HUES64 (cell line): ENCODE results near the gene RGN. TPM values are rescaled to one million over a fixed set of nuclear protein-coding genes. Genes with fewer than 3 reads are reported as not detected.

Experiments
- H3K27ac ChIP-seq: 2 replicates; pipeline ENCODE4 v1.7.0; 2013; ENCODE audit warnings: low read depth, low read length, inconsistent platforms
- H3K27me3 ChIP-seq: 2 replicates; pipeline ENCODE4 v1.6.1; 2013; ENCODE audit warnings: mild to moderate bottlenecking, low read length; ENCODE audit not compliant: insufficient read depth
- H3K36me3 ChIP-seq: 2 replicates; pipeline ENCODE4 v1.6.1; 2013; ENCODE audit warnings: mild to moderate bottlenecking, low read length; ENCODE audit not compliant: insufficient read depth
- H3K4me1 ChIP-seq: 2 replicates; pipeline ENCODE4 v1.6.1; 2013; ENCODE audit warnings: mild to moderate bottlenecking, low read length, moderate library complexity; ENCODE audit not compliant: insufficient read depth
- H3K4me3 ChIP-seq: 2 replicates; pipeline ENCODE4 v1.5.1; 2013; ENCODE audit warnings: mild to moderate bottlenecking, low read length, moderate library complexity
- H3K9ac ChIP-seq: 2 replicates; pipeline ENCODE4 v1.6.1; 2013; ENCODE audit warnings: mild to moderate bottlenecking, low read depth, low read length
- H3K9me3 ChIP-seq: 2 replicates; pipeline ENCODE4 v1.6.1; 2013; ENCODE audit warnings: low read depth, low read length; ENCODE audit not compliant: insufficient read depth
- WGBS: fragments of 150-250, 120-280 bp; methylation state at CpG from one replicate; pipeline ENCODE4 v1.1.7; 2013; ENCODE audit warnings: missing lambda C conversion rate; 5-methylcytosine and 5-hydroxymethylcytosine counted together
- polyA plus RNA-seq, 2 experiments: library from polyadenylated mRNA; stranded (reverse); fragments of 50-300 nt; gene quantifications; one replicate each; pipeline ENCODE4 v1.2.3, GENCODE V29; 2013

RGN gene
- 0.80 TPM for polyA plus RNA-seq (2013, experiment 1 of 2)
- polyA plus RNA-seq (2013, experiment 2 of 2) = 1.0 TPM

DNA sequence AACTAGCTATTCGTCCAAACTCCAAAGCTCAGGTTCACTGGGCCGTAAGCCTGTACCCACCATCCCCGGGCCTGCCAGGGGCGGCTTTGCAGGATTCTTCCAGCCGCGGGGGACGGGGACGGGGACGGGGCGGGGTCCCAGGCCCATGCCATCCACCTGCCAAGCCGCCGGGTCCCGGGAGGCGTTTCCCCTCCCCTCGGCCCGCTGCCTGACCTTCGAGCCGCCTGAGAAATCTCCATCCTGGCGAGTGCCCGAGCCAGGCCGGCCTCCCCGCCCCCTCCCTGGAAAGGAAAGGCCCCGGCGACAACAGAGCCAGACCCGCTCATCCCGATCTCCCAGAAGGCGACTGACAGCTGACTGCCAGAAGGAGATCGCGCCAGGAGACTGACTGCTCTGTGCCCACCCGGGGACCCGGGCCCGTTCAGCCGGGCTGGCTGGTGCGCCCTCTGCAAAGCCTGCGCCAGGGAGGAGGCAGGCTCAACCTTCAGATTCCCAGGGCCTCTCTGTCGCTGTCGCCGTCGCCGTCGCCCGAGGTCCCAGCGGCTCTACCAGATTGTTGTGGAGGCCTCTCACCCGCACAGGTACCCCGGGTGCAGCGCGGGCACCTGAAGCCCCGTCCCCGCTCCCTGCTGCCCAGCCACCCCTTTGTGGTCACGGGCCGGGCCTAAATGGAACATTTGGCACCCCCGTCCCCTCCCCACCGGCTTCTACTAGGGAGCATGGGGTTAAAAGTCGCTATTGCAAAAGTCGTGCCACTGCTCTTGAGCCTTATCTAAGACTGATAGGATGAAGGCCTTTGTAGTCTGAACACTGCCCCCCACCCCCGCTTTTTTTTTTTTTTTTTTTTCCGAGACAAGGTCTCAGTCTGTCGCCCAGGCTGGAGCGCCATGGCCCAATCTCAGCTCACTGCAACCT is at the start of gene RGN:
TSS of gene RGN (plus strand) at position 315 of the 915 bp plus-strand sequence. CDS start 2,702 bp downstream, outside the sequence.
- Histone ChIP-seq H3K9ac (no peak within 1 kb of the TSS), H3K4me1 (no peaks in the 10 kb centered on the region), H3K36me3 (no peaks in the 10 kb centered on the region), H3K27me3 (no peaks in the 10 kb centered on the region), H3K27ac (no peak within 1 kb of the TSS), H3K4me3 (peak within 1 kb of the TSS; percentile 44), H3K9me3 (no peaks in the 10 kb centered on the region)
- 19% methylated on average over 57 of the region's 59 CpGs for WGBS

DNA sequence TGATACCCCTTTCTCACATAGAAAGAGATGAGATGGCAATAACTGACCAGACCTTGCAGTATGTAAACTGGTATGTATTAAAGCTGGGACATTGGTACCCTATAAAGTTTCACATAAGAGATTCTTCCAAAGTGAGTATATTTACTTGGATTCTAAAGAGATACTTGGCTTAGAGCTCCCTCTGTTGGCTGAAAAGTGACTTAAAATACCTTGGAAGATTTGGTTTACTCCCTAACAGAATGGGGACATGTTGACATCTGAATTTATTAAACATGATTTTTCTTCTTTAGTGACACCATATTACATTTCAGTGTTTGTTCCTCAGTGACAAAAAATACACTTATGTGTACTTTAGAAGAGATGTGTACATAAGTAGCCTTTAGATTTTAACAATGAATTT is 47.9 kb upstream of the RGN start:
- no peaks in the 10 kb centered on the region for H3K27me3 ChIP-seq
- H3K4me1 ChIP-seq = no peaks in the 10 kb centered on the region
- H3K27ac ChIP-seq = no peak overlapping the region
- no peak overlapping the region for H3K9ac ChIP-seq
- H3K4me3 ChIP-seq = no peak overlapping the region
- no peaks in the 10 kb centered on the region for H3K9me3 ChIP-seq
- peaks cover 19% of the 10 kb centered on the region for H3K36me3 ChIP-seq

DNA sequence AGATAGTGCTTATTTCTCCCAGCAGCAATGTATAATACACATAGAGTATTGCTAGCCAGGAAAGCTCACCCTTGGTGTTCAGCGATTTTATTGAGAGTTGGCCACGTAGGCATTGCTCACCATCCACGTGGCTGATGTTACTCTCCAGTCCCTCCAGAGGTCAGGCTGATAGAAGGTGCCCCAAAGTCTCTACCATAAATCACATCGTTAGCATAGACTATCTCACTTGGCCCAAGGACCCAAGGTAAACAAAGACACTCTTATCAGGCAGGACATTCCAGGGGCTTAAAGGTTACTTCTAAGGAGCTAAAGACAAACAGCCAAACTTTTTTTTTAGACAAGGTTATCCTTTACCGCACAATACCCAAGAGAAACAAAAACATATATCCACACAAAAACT is 30.3 kb upstream of the RGN start:
- Histone ChIP-seq H3K27me3 (no peaks in the 10 kb centered on the region), H3K4me1 (no peaks in the 10 kb centered on the region), H3K9ac (no peak overlapping the region), H3K4me3 (no peak overlapping the region), H3K9me3 (no peaks in the 10 kb centered on the region), H3K36me3 (peaks cover 2% of the 10 kb centered on the region; the same call in 1 of the 2 replicates), H3K27ac (no peak overlapping the region)
- WGBS = 88% methylated on average over 5 of the region's 5 CpGs

- H3K36me3 ChIP-seq = peaks cover 47% of the 10 kb centered on the region
- no peaks in the 10 kb centered on the region for H3K9me3 ChIP-seq
- no peak overlapping the region for H3K27ac ChIP-seq
- H3K27me3 ChIP-seq = no peaks in the 10 kb centered on the region
- WGBS = no CpG with 5 or more reads among the region's 1 CpG
- no peak overlapping the region for H3K4me3 ChIP-seq
- no peaks in the 10 kb centered on the region for H3K4me1 ChIP-seq
- H3K9ac ChIP-seq = no peak overlapping the region
Measured at GRCh38 chrX:47059142-47059874, 18.9 kb upstream of the RGN start.

DNA sequence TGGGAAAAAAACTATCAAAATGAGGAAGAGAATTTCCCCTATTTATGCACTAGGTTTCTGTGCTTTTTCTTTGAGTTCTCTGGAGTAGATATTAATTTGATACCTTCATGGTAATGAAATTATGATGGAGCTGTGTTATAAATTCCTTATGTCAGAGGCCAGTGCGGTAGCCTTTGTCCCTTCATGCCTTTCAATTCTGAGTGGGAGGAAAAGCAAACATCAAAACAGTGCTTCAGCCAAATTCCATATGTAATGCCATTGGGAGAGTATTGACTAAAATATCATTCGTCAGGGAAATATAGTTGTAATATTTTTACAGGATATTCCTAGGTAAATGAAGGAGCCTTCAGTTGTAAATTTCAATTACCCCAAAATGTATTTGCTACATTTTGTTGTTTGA is 17.5 kb upstream of the RGN start:
- no peaks in the 10 kb centered on the region for H3K27me3 ChIP-seq
- no peak overlapping the region for H3K4me3 ChIP-seq
- no peaks in the 10 kb centered on the region for H3K4me1 ChIP-seq
- H3K27ac ChIP-seq = no peak overlapping the region
- no peak overlapping the region for H3K9ac ChIP-seq
- WGBS = 100% methylated on average over 1 of the region's 2 CpGs
- no peaks in the 10 kb centered on the region for H3K9me3 ChIP-seq
- peaks cover 35% of the 10 kb centered on the region for H3K36me3 ChIP-seq

DNA sequence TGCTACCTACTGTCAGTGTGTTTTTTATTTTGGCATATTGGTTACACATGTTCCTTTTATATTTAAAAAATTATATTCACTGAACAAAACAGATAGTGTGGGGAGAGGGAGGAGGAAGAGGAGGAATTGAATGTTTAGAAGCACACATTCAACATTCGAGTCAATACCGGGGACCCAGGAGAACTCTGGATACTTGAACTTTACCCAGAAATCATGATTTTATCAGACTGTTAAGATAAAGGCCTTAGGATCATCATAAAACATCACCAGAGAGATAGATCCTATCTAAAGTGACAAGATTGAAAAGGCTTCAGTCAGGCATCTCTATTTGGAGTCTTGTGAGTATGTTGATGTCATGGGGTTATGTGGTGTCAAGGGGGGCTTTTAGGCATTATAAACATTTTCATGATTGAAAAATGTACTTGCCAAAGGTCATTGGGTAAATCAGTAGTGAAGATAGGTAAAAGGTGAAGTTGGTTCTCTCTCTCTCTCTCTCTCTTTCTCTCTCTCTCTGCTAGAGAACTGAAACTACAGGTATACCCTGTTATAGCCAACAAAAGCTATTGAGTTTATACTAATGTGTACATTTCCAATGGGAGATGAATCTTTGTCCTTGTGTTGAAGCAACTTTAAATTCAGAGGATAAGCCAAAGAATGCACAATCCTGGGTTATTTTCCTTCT is 16.9 kb upstream of the RGN start:
- no peak overlapping the region for H3K9ac ChIP-seq
- H3K9me3 ChIP-seq = no peaks in the 10 kb centered on the region
- no peaks in the 10 kb centered on the region for H3K27me3 ChIP-seq
- no peak overlapping the region for H3K27ac ChIP-seq
- H3K4me3 ChIP-seq = no peak overlapping the region
- WGBS = 87% methylated on average over 2 of the region's 2 CpGs
- H3K36me3 ChIP-seq = peaks cover 29% of the 10 kb centered on the region
- no peaks in the 10 kb centered on the region for H3K4me1 ChIP-seq

- H3K4me3 ChIP-seq = no peak overlapping the region
- no peaks in the 10 kb centered on the region for H3K27me3 ChIP-seq
- H3K9me3 ChIP-seq = no peaks in the 10 kb centered on the region
- peaks cover 12% of the 10 kb centered on the region for H3K36me3 ChIP-seq
- no peaks in the 10 kb centered on the region for H3K4me1 ChIP-seq
- H3K27ac ChIP-seq = no peak overlapping the region
- H3K9ac ChIP-seq = no peak overlapping the region
- WGBS = 93% methylated on average over 2 of the region's 2 CpGs
Measured at GRCh38 chrX:47063179-47063578, 15.1 kb upstream of the RGN start.

GRCh38 chrX:47068214-47068613 is 10.0 kb upstream of the RGN start:
- no peaks in the 10 kb centered on the region for H3K36me3 ChIP-seq
- H3K9me3 ChIP-seq = no peaks in the 10 kb centered on the region
- WGBS = 92% methylated on average over 3 of the region's 3 CpGs
- H3K4me3 ChIP-seq = no peak overlapping the region
- no peak overlapping the region for H3K27ac ChIP-seq
- no peaks in the 10 kb centered on the region for H3K27me3 ChIP-seq
- H3K9ac ChIP-seq = no peak overlapping the region
- no peaks in the 10 kb centered on the region for H3K4me1 ChIP-seq

GRCh38 chrX:47068720-47069119 is 9.5 kb upstream of the RGN start:
- Histone ChIP-seq H3K9me3 (no peaks in the 10 kb centered on the region), H3K4me3 (no peak overlapping the region), H3K27ac (no peak overlapping the region), H3K27me3 (no peaks in the 10 kb centered on the region), H3K4me1 (no peaks in the 10 kb centered on the region), H3K36me3 (no peaks in the 10 kb centered on the region), H3K9ac (no peak overlapping the region)

GRCh38 chrX:47080215-47080914 is 2.1 kb downstream of the RGN start:
- no peaks in the 10 kb centered on the region for H3K9me3 ChIP-seq
- no peaks in the 10 kb centered on the region for H3K27me3 ChIP-seq
- no peak overlapping the region for H3K9ac ChIP-seq
- H3K4me1 ChIP-seq = no peaks in the 10 kb centered on the region
- H3K27ac ChIP-seq = no peak overlapping the region
- WGBS = 86% methylated on average over 6 of the region's 9 CpGs
- no peak overlapping the region for H3K4me3 ChIP-seq
- H3K36me3 ChIP-seq = no peaks in the 10 kb centered on the region

- no peaks in the 10 kb centered on the region for H3K4me1 ChIP-seq
- H3K9me3 ChIP-seq = no peaks in the 10 kb centered on the region
- no peaks in the 10 kb centered on the region for H3K36me3 ChIP-seq
- no peak overlapping the region for H3K4me3 ChIP-seq
- H3K27ac ChIP-seq = no peak overlapping the region
- H3K9ac ChIP-seq = no peak overlapping the region
- 86% methylated on average over 4 of the region's 5 CpGs for WGBS
- H3K27me3 ChIP-seq = no peaks in the 10 kb centered on the region
Measured at GRCh38 chrX:47080915-47081236, 2.6 kb downstream of the RGN start.
